Measurements from ENCODE around the gene MUSTN1.

Gene MUSTN1

GRCh38 chr3:52831500-52832301 lies 3.1 kb downstream of the MUSTN1 start:
- H4K20me1 ChIP-seq (ENCODE audit: insufficient read depth, low read length): no peaks in the 10 kb centered on the region
- H3K79me2 ChIP-seq (ENCODE audit: low read length): no peaks in the 10 kb centered on the region
- no peaks in the 10 kb centered on the region for H3K9me3 ChIP-seq (replicated peaks; ENCODE audit: insufficient read depth, low read length)
- no peak overlapping the region for H3K4me2 ChIP-seq (ENCODE audit: low read depth, low read length)
- H3K27ac ChIP-seq (ENCODE audit: low read length): no peak overlapping the region
- no peak overlapping the region for H2AFZ ChIP-seq (ENCODE audit: low read length)
- no peaks in the 10 kb centered on the region for H3K9me2 ChIP-seq (replicated peaks; ENCODE audit: insufficient read depth, low read length)
- no peak overlapping the region for H3K9ac ChIP-seq (ENCODE audit: low read length)
- no peak for TF ChIP-seq EZH2 (optimal IDR thresholded peaks at IDR 0.05; ENCODE audit: low read depth, low read length)
- TF ChIP-seq EZH2phosphoT487 (IDR thresholded peaks at IDR 0.05; ENCODE audit: low read length): no peak
- TF ChIP-seq CTCF (IDR thresholded peaks at IDR 0.05; ENCODE audit: low read length): no peak
- H3K36me3 ChIP-seq (replicated peaks; ENCODE audit: insufficient read depth, low read length): no peaks in the 10 kb centered on the region
- H3K4me1 ChIP-seq (ENCODE audit: low read length): no peaks in the 10 kb centered on the region
- no peaks in the 10 kb centered on the region for H3F3A ChIP-seq (ENCODE audit: insufficient read depth, low read length)
- DNase-seq: no peak
- no peaks in the 10 kb centered on the region for H3K27me3 ChIP-seq (replicated peaks; ENCODE audit: insufficient read depth, low read length)
- H3K4me3 ChIP-seq (ENCODE audit: low read length): no peak overlapping the region

- Histone ChIP-seq H3K4me3 (ENCODE audit: low read length) (no peak within 1 kb of the TSS), H3F3A (ENCODE audit: insufficient read depth, low read length) (no peaks in the 10 kb centered on the region), H3K79me2 (ENCODE audit: low read length) (no peaks in the 10 kb centered on the region), H2AFZ (ENCODE audit: low read length) (no peak within 1 kb of the TSS), H3K27me3 (replicated peaks; ENCODE audit: insufficient read depth, low read length) (no peaks in the 10 kb centered on the region), H3K9ac (ENCODE audit: low read length) (no peak within 1 kb of the TSS), H4K20me1 (ENCODE audit: insufficient read depth, low read length) (no peaks in the 10 kb centered on the region), H3K27ac (ENCODE audit: low read length) (no peak within 1 kb of the TSS), H3K36me3 (replicated peaks; ENCODE audit: insufficient read depth, low read length) (no peaks in the 10 kb centered on the region), H3K4me2 (ENCODE audit: low read depth, low read length) (no peak within 1 kb of the TSS), H3K4me1 (ENCODE audit: low read length) (no peaks in the 10 kb centered on the region), H3K9me2 (replicated peaks; ENCODE audit: insufficient read depth, low read length) (no peaks in the 10 kb centered on the region), H3K9me3 (replicated peaks; ENCODE audit: insufficient read depth, low read length) (no peaks in the 10 kb centered on the region)
- TF ChIP-seq EZH2phosphoT487 (IDR thresholded peaks at IDR 0.05; ENCODE audit: low read length): no peak
- no peak for TF ChIP-seq EZH2 (optimal IDR thresholded peaks at IDR 0.05; ENCODE audit: low read depth, low read length)
- no peak for TF ChIP-seq CTCF (IDR thresholded peaks at IDR 0.05; ENCODE audit: low read length)
- no peak for DNase-seq
Observed at GRCh38 chr3:52830535-52831258, 4.1 kb downstream of the MUSTN1 start, which contains the start of gene ITIH4. Gene ITIH4 (minus strand): TSS chr3:52830672. CDS start chr3:52830642, 30 bp downstream.

- Histone ChIP-seq H2AFZ (ENCODE audit: low read length) (no peak overlapping the region), H3K4me3 (ENCODE audit: low read length) (no peak overlapping the region), H3K9me3 (replicated peaks; ENCODE audit: insufficient read depth, low read length) (no peaks in the 10 kb centered on the region), H4K20me1 (ENCODE audit: insufficient read depth, low read length) (no peaks in the 10 kb centered on the region), H3K9ac (ENCODE audit: low read length) (no peak overlapping the region), H3F3A (ENCODE audit: insufficient read depth, low read length) (no peaks in the 10 kb centered on the region), H3K27me3 (replicated peaks; ENCODE audit: insufficient read depth, low read length) (no peaks in the 10 kb centered on the region), H3K79me2 (ENCODE audit: low read length) (no peaks in the 10 kb centered on the region), H3K27ac (ENCODE audit: low read length) (no peak overlapping the region), H3K36me3 (replicated peaks; ENCODE audit: insufficient read depth, low read length) (no peaks in the 10 kb centered on the region), H3K4me2 (ENCODE audit: low read depth, low read length) (no peak overlapping the region), H3K9me2 (replicated peaks; ENCODE audit: insufficient read depth, low read length) (no peaks in the 10 kb centered on the region), H3K4me1 (ENCODE audit: low read length) (no peaks in the 10 kb centered on the region)
- DNase-seq: no peak
- TF ChIP-seq CTCF (IDR thresholded peaks at IDR 0.05; ENCODE audit: low read length): no peak
Observed at GRCh38 chr3:52829906-52830463, 4.8 kb downstream of the MUSTN1 start.
